ENCODE data around the gene GNG7.
"Not testable (repeated sequence)": the region's sequence is repeated elsewhere in the genome, so short reads cannot be mapped to it uniquely, and the experiment has no call there.

GNG7 gene

DNA sequence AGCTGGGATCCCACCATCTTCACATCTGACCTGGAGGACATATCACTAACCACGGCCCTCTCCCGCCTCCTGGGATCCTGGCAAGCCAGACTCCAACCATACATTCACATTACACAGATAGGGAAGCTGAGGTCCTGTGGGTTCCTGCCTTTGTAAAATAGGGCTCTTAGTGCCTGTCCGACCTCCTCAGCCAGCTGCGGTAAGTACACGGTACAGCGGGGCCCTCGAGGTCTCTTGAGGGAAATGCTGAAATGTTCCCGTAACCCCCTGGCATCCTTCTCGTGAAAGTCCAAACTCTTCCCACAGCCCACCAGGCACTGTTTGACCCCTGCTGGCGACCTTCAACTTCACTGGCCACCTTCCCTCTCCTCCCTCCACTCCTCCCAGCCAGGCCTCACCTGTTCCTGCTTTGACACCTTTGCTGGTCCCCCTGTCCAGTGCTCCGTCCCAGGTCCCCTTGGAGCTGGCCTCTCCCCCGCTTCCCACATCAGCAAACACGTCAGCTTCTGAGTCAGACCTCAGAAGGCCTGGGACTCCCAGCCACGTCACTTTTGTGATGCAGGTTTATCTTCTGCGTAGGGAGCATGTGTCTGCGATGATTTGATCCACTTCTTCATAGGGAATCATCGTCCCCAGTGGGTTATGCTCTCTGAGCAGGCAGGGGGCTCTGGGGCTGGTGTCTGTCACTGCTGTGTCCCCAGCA, 8.8 kb upstream of the GNG7 start:
- DNase-seq, result no peak

DNA sequence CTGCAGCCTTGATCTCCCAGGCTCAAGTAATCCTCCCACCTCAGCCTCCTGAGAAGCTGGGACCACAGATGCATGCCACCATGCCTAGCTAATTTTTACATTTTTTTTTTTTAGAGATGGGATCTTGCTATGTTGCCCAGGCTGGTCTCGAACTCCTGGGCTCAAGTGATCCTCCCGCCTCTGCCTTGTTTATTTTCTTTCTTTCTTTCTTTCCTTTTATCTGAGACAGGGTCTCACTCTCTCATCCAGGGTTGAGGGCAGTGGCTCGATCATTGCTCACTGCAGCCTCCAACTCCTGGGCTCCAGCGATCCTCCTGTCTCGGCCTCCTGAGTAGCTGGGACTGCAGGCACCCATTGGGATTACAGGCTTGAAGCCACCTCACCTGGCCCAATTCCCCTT, 3.8 kb upstream of the GNG7 start:
- no peak for DNase-seq

DNA sequence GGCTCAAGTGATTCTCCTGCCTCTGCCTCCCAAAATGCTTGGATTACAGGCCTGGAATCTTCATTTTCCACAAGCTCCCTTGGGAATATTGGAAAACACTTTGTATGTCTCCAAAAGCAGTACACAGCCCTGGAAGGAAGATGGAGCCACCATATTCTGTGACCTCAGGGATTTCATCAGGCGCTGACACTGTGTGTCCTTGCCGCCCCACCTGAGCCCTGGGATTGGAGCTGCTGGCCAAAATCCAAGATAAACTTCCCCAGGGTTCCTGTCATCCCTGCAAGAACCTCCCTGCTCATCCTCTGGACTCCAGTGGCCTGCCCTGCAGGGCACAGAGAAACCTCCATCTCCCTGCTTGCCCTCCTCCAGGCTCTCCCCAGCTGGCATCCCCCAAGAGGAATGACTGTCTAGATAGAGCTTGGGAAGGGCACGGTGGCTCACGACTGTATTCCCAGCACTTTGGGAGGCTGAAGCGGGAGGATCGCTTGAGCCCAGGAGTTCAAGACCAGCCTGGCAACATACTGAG, 1.3 kb upstream of the GNG7 start:
- no peak for DNase-seq

DNA sequence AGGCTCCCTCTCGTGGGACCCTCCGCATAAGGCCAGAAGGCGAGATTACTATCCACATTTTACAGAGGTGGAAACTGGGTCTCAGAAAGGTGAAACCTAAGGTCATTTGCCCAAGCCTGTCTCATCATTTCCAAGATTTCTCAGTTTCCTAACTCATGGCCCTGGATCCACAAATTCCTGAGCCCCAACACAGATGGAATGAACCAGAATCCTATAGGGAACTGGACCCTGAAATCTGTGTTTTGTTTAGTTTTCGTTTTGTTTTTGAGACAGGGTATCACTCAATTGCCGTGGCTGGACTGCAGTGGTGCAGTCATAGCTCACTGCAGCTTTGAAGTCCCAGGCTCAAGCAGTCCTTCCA, 563 bp upstream of the GNG7 start:
- DNase-seq, result no peak

DNA sequence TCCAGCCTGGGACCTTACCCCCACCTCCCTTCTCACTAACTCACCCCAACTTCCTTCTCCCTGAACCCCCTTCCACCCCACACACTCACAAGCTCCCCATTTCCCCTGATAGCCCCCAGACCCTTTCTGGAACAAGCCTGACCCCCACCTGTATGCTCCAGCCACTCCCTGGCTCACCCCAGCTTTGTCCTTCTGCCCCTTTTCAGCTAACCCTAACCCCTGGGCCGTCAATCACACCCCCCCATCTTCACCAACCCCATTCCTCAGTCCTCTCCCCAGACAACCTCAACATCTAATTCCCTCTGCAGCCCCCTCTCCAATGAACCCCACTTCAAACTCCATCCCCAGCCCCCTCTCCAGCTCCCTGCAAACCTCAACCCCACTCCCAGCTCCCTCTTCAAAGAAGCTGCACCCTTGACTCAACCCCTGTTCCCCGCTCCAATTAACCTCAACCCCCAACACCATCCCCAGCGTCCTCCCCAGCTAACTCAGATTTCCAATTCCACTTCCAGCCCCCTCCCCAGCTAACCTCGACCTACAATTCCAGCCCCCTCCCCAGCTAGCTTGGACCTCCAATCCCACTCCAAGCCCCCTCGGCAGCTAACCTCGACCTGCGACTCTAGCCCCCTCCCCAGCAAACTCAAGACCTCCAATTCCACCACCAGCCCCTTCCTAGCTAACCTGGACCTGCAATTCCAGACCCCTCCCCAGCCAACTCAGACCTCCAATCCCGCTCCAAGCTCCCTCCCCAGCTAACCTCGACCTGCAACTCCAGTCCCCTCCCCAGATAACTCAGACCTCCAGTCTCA, 929 bp downstream of the GNG7 start:
- DNase-seq, result no peak

DNA sequence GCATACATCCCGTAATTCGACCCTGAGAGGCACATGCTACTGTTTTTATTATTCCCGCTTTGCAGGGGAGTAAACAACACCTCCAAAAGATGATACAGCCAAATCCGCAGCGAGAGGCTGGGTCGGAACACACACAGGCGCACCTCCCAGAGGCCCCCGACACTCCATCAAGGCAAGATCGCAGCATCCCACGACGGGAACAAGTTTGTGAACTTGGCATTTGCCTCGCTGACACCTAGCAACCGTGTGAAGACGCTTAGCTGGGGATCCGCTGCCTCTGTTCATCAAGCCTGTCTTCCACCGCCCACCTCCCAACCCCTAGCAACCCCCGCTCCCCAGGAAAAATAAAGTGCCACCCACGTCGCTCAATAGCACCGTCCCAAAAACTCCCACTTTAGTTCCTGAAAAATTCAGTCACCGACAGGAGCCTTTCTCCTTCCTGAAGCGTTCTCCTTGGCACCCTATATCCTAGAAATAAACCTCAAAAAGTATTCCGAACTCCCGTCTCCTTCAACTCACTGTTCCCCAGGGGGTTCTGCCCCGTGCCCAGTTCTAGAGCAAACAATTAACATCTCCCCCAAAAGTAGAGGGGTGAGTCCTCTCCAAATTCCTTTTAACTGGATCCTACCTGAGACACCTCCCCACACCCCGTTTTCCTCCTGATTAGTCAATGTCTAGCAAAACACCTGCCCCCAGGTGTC, 1.7 kb downstream of the GNG7 start:
- DNase-seq, result no peak

DNA sequence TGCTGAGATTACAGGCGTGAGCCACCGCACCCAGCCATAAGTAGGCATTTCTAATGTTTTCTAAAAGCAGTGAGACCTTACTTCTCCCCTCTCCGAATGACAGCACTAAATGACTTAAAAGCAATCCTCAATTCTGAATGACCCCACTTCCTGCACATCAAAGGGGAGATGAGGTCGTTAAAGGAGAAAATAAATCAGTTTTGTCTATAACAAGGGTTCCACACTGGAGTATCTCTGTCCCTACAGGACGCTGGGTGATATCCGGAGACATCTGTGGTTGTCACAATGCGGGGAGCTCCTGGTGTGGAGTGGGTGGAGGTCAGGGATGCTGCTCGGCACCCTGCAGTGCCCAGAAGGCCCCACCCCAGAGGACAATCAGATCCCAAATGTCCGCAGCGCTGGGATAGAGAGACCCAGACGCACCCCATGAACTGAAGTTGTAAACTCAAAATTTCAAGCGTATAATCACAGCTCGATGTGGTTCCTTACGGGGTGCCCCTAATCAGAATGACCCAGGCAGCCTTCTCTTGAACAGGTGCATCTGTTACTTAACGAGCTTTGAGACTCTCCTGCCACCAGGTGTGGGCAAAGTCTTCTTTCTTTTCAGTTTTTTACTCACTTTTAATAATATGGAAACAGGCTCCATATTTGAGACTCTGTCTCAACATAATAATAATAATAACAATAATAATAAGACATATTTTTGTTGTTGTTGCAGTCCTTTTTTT, 2.9 kb downstream of the GNG7 start:
- no peak for DNase-seq

DNA sequence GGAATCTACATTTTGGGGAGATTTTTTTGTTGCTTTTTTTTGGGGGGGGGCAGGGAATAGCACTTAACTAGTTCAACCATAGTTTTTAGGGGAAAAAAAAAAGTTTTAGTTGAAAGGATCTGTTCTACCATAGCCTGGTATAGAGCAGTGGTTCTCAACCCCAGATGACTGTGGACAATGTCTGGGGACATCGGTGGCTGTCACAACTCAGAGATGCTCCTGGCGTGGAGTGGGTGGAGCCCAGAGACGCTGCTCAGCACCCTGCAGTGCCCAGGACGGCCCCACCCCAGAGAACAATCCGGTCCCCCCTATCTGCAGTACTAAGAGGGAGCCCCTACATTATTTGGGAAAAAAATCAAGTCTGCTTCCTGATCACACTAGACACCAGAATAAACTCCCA, 8.3 kb downstream of the GNG7 start:
- DNase-seq, result no peak

DNA sequence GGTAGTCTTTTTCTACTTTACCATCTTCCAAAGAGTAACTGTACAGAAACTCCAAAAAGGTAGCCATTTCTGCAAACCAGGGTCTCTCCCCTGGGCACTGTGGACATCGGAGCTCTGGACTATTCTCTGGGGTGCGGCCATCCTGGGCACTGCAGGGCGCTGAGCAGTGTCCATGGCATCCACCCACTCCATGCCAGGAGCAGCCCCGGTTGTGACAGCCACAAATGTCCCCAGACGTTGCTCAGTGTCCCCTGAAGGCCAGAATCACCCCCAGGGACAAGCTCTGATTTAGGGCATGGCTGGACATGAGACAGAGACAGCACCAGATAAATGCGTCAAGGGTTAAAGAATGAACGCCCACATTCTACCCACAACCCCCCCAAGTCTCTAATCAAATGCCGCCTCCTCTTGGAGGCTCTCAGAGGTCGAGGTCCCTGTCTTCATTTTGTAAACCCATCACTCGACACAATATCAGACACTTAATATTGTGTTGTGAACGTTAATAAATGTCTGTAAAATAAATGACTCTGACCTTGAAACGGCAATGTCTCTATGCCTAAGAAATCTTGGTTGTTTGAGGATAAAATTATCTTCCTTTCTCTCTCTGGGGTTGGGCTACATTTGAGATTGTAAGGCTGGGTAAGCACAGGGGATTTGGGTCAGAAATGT, 8.9 kb downstream of the GNG7 start:
- DNase-seq, result no peak

DNA sequence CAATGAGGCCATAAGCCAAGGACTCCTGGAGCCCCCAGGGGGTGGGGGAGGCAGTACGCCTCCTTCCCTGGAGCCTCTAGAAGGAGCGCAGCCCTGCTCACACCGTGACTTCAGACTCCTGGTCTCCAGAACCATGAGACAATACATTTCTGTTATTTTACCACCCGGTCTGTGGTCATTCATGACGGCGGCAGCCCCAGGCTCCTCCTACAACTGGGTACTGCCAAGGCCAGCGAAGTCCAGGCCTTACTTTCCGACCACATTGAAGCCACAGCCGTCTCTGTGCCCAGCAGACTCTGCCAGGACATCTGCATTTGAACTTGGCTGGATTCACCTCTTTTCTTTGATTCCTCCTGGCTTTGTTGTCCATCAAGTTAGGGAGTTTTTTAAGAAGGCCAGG, 10.5 kb downstream of the GNG7 start:
- no peak for DNase-seq

DNA sequence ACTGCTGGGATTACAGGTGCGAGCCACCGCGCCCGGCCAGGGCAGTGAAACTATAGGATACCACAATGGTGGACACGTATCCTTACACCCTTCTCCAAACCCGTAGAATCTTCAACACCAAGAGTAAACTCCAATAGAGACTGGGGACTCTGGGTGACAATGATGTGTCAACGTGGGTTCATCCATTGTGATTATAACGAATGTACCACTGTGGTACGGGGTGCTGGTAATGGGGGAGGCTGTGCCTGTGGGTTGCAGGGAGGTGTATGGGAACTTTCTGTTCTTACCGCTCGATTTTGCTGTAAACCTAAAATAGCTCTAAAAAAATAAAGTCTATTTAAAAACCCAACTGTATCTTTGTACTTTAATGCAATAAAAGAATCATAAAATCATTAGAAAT, 11.6 kb downstream of the GNG7 start:
- no peak for DNase-seq

DNA sequence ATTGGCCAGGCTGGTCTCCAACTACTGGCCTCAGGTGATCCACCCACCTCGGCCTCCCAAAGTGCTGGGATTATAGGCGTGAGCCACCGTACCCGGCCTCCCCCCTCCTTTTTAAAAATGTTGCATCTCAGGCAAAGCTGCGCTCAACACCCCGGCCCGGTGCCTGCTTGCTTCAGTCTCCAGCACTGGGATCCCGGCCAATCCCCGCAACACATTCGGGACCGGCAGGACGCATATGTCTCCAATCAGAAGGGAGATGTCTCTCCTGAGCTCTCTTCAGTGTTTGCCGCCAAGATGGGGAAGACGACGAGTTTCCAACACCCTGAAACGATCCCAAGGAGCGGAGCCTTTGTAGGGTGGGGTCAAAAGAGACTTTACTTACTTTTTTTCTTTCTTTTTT, 16.1 kb downstream of the GNG7 start:
- DNase-seq, result no peak

DNA sequence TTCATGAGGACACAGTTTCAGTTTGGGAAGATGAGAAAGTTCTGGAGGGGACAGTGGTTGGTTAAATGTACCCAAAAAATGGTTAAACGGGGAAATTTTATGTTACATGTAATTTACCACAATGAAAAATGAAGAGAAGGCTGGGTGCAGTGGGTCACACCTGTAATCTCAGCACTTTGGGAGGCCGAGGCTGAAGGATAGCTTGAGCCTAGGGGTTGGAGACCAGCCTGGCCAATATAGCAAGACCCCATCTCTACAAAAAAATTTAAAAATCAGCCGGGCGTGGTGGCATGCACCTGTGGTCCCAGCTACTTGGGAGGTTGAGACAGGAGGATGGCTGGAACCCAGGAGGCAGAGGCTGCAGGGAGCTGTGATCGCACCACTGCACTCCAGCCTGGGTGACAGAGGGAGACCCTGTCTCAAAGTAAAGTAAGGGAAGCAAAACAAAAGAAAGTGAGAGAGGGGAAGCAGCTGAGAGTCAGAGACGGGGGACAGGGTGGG, 17.2 kb downstream of the GNG7 start:
- no peak for DNase-seq

DNA sequence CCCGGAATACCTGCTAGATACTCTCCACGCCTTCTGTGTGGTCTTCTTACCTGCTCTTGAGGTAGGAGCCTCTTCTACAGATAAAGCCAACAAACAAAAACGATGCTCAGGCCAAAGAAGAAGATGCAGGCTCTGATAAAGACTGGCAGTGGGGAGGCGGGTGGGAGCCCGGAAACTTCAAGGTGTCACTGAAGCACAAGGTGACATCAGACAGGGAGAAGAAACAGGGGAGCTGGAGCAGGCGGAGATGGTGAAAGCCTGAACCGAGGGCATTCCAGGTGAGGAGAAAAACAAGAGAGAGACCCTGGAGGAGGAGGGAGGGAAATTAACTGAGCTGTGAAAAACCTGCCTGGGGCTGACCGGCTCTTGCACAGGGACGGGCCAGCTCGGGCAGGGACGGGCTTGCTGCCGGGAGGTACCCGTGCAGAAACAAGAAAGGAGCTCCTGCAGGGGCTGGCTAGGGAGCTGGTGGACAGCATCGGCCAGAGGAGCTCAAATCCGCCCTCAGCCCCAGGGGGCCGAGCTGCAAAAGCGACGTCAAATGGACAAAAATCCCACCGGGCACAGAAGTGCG, 19.0 kb downstream of the GNG7 start:
- peak; percentile 37 for DNase-seq

DNA sequence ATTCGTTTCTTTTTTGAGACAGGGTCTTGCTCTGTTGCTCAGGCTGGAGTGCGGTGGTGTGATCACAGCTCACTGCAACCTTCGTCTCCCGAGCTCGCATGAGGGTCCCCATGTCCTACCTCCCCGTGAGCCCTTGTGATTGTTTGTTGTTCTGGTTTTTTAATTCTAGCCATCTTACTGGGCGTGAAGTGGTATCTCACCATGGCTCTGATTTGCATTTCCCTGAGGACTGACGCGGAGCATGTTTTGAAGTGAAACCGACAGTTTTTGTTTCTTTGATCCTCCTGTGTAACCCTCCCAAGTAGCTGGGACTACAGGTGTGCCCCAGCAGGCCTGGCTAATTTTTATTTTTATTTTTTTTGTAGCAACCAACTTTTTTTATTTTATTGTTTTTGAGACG, 21.7 kb downstream of the GNG7 start:
- no peak for DNase-seq

DNA sequence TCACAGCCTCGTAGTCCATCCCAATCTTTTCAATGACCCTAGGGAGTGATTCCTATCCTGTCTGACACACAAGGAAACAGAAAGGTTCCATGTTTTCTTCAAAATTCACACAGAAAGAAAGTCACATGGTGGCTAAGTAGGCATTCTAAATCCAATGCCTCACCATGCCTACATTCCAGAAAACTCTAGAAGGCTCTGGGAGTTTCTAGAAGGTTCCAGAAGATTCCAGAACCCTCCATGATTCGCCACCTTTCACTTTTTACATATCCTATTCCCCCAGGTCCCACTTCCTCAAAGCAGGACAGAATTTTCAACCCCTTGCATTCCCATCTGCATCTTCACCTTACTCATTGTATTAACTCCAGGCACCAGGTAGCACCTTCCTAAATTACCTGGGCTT, 23.1 kb downstream of the GNG7 start:
- DNase-seq, result no peak

DNA sequence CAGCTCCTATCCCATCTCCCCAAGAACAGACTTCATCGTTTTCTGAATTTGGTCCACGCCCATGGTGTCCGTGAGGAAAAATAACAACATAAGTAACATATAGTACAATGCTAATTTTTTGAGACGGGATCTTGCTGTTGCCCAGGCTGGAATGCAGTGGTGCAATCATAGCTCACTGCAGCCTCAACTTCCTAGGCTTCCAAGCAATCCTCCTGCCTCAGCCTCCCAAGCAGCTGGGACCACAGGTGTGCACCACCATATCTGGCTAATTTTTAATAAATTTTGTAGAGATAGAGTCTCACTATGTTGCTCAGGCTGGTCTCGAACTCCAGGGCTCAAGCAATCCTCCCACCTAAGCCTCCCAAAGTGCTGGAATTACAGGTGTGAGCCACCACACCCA, 23.5 kb downstream of the GNG7 start:
- not testable (repeated sequence) for DNase-seq

DNA sequence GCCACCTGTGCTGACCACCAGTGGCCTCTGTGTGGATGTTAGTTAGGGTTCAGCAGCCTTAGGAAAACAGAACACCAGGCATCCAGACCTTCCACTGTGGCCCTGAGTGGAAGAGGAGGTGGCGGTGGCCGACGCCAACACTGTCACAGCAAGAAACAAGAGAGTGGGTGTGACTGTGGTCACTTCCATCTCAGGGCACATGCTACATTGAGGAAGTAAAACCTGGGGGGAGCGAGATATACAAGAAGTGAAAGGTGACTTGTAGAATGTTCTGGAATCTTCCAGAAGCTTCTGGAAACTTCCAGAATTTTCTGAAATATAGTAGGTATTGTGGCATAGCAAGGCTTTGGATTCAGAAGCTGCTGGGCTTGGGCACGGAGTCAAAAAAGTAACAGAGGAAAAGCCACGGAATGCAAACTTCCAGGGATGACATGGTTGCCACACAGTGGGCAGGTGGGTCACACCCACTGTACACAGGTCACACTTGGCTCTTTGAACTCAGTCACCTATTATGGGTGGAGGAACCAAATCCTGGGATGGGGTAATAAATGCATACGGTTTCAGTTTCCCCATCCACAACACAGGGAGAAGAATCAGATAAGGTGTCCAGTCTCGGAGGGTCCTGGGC, 24.3 kb downstream of the GNG7 start:
- DNase-seq, result no peak

DNA sequence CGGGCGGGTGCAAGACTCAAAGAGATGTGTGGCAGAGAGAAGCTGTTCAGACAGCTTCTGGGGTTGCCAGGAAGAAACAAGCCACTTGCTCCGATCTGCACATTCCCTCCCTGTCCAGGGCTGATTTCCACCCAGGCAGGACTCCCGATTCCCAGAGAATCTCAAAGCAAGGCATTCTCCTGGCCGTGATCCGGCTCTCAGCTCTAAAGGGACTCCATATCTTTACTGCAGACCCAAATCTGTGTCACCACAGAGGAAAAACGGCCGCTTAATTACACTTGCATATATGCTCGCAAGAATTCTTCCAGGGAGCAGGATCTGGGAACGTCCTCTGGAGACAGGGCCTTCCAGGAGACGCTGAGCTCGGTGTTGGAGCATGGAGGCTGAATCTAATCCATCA, 25.7 kb downstream of the GNG7 start:
- no peak for DNase-seq

DNA sequence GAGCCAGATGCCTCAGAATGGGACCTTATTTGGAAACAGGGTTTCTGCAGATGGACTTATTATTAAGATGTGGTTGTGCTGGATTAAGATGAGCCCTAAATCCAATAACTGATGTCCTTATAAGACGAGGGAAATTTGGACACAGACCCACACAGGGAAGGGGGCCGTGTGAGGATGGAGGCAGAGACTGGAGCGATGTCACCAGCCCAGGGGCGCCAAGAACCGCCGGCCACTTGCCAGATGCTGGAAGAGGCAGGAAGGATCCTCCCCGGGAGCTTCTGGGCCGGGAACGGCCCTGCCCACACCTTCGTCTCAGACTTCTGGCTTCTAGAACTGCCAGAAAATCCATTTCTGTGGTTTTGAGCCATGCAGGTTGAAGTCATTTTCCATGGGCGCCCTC, 26.6 kb downstream of the GNG7 start:
- no peak for DNase-seq

DNA sequence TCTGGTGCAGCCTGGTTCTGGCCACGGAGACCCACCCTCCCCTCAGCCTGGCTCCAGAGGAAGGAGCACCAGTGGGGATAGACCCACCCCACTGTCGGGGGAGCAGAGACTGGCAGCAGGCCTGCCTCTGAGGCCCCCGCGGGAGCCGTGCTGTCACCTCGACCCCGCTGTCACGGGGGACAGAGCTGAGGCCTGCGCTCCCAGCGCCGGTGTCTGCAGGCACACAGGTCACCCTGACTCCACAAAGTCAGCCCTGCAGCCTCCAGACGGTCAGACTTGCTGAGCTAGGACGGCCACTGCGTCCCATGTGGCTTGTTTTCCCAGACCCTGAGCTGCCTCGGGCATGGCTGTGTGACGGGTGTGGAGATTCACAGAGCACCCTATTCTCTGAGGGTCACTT, 32.3 kb downstream of the GNG7 start:
- DNase-seq, result no peak

Data from eye (tissue), 1 donor.